Urinary bladder (tissue), 4 donors: ENCODE measurements around the gene SAMD8. TPM values are rescaled to one million over a fixed set of nuclear protein-coding genes. Genes with fewer than 3 reads are reported as not detected.
"Not testable (repeated sequence)": the region's sequence is repeated elsewhere in the genome, so short reads cannot be mapped to it uniquely, and the experiment has no call there.

ENCODE experiments used
- DNase-seq: peaks from one replicate; pipeline ENCODE4 v3.0.0-alpha.2; 2015; ENCODE audit errors: extremely low spot score
- H3K27ac ChIP-seq: one replicate; pipeline ENCODE4 v1.5.1; 2013; ENCODE audit warnings: low read depth, mild to moderate bottlenecking, moderate library complexity
- H3K36me3 ChIP-seq: one replicate; pipeline ENCODE4 v1.6.1; 2013; ENCODE audit warnings: mild to moderate bottlenecking, moderate library complexity; ENCODE audit not compliant: insufficient read depth
- H3K4me1 ChIP-seq: one replicate; pipeline ENCODE4 v1.6.1; 2013; ENCODE audit warnings: mild to moderate bottlenecking, moderate library complexity; ENCODE audit not compliant: insufficient read depth
- H3K4me3 ChIP-seq: one replicate; pipeline ENCODE4 v1.5.1; 2013; ENCODE audit warnings: low read depth, low read length
- whole genome bisulfite sequencing: extraction: QIAGEN DNeasy Blood & Tissue Kit; methylation state at CpG from one replicate; pipeline ENCODE4 v1.1.7; 2013; 5-methylcytosine and 5-hydroxymethylcytosine counted together
- polyA plus RNA-seq: library from polyadenylated mRNA; stranded (reverse); fragments of 200-250 nt; gene quantifications from one replicate; pipeline ENCODE4 v1.2.3, GENCODE V29; 2013
- total RNA-seq: library from RNA; depleted of rRNA; stranded (reverse); fragments of >200 nt; gene quantifications from one replicate; pipeline ENCODE4 v1.2.3, GENCODE V29; 2014
- donor health status: healthy with polysubstance abuse.
- donor health status: healthy.

SAMD8 gene
- total and polyA plus RNA-seq, 2 donors, result 12.0 to 42.2 TPM

DNA sequence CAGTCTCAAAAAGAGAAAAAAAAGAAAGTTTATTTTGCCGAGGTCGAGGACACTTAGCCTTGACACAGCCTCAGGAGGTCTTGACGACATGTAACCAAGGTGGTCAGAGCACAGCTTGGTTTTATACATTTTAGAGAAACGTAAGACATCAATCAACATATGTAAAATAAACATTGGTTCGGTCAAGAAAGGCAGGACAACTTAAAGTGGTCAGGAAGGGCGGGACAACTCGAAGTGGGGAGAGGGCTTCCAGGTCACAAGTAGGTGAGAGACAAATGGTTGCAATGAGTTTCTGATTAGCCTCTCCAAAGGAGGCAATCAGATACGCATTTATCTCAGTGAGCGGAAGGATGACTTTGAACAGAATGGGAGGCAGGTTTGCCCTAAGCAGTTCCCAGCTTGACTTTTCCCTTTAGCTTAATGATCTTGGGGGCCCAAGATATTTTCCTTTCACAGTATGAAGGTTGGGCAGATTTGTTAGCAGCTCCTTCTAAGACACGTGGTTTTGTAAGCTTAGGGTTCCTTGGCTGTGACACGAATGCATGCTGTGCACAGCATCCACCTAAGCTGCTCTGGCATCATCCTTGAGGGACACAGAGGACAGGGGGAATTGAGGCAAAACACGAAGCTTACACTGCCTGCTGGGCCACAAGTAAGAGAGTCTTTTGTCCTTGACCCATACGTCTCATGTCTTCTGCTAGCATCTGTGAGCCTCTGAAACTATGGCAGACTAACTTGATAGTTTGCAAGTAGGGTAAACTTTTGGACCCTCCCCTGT is 95.8 kb downstream of the SAMD8 start:
- 69% methylated on average over 13 of the region's 13 CpGs for WGBS
- no peak for DNase-seq
- no peak overlapping the region for H3K4me3 ChIP-seq
- H3K27ac ChIP-seq, result no peak overlapping the region
- no peaks in the 10 kb centered on the region for H3K36me3 ChIP-seq
- H3K4me1 ChIP-seq, result no peaks in the 10 kb centered on the region

DNA sequence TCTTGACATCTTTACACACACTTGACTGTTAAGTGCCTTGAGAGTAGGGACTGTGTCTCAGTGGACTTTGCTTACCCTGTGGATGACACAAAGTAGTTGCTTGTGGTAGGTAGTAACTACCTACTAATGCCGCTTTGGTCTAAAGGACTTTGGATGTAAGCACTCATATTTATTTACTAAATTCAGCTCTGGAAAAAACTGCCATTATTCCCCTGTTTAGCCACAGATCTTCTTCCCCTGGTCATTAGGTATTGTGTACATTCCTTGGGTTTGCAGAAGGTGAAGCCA is 96.3 kb downstream of the SAMD8 start:
- DNase-seq, result no peak
- H3K27ac ChIP-seq, result no peak overlapping the region
- WGBS, result 86% methylated on average over 1 of the region's 1 CpG

DNA sequence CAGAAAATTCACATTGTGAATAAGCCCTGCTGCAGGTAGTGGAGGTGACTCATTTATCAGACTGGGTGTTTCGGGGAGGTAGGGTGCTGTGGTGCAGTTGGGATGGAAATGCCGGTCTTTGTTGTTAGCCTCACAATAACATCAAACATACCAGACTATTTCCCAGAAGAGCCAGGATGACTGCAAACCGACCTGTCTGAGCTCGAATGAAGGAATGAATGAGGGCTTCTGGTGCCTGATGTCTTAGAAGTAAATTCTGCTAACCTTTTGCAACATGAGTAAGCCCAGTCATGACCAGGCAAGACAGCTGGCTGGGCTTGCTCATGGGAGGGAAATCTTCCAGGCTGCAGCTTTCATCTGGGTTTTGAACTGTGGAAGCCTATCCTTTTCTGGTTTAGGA is 96.7 kb downstream of the SAMD8 start:
- 42% methylated on average over 4 of the region's 4 CpGs for WGBS
- DNase-seq, result peak; percentile 47
- Histone ChIP-seq H3K27ac (no peak overlapping the region), H3K4me3 (no peak overlapping the region), H3K36me3 (no peaks in the 10 kb centered on the region), H3K4me1 (no peaks in the 10 kb centered on the region)

More for the DNA sequence above, 96.3 kb downstream of the SAMD8 start:
- Histone ChIP-seq H3K4me1 (no peaks in the 10 kb centered on the region), H3K36me3 (no peaks in the 10 kb centered on the region), H3K4me3 (no peak overlapping the region)

DNA sequence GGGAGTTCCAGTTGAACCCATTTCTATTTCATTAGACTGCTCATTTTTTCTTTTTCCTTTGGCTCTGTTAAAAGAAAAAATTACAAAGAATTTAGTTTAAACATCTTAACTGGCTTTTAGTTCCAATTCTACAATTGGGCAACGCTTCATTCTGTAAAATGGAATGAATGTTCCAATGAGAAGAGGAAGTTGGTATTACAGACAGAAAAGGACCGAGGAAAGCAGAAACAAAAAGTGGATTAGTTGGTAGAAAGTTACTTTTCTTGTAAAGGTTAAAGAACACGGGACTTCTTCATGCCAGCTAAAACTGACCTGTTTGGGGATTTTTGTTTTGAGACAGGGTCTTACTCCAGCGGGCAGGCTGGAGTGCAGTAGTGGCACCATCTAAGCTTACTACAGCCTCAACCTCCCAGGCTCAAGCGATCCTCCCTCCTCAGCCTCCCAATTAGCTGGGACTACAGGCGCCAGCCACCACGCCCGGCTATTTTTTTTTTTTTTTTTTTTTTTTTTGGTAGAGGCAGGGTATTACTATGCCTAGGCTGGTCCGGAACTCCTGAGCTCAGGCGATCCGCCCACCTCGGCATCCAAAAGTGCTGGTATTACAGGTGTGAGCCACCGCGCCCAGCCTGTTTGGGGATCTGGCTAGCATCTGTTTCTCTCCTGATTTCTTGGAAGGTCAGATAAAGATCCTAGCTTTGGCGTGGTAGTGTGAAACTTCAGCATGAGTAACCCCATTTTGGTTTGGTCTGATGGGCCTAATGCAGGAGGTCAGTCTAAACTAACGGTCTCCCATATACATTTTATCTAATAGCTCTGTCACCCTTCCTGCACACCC is 97.8 kb downstream of the SAMD8 start:
- DNase-seq, result no peak
- H3K4me1 ChIP-seq, result no peaks in the 10 kb centered on the region
- H3K4me3 ChIP-seq, result peak overlapping the region; percentile 95
- H3K36me3 ChIP-seq, result peaks cover 3% of the 10 kb centered on the region
- peak overlapping the region; percentile 99 for H3K27ac ChIP-seq
- WGBS, result 82% methylated on average over 16 of the region's 16 CpGs

DNA sequence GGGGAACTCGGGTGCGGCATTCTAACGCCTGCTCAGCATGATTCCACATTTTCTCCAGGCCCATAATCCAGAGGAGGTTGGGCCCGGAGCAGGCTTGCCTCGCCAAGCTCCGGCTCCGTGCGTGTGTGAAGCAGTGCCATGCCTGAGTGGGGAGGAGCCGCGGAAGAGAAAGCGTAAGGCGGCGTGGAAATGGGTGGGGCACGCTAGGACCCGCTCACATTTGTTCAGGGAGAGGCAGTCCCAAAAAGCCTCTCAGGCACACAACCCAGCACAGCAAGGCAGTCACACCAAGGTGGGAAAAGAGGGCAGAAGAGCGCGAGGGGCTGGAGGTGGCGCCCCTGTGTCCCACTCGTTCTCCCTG is 98.4 kb downstream of the SAMD8 start:
- Histone ChIP-seq H3K27ac (peak overlapping the region; percentile 99), H3K36me3 (peaks cover 5% of the 10 kb centered on the region), H3K4me1 (no peaks in the 10 kb centered on the region), H3K4me3 (peak overlapping the region; percentile 95)
- under 1% methylated on average over 19 of the region's 19 CpGs for WGBS
- peak; percentile 62 for DNase-seq

DNA sequence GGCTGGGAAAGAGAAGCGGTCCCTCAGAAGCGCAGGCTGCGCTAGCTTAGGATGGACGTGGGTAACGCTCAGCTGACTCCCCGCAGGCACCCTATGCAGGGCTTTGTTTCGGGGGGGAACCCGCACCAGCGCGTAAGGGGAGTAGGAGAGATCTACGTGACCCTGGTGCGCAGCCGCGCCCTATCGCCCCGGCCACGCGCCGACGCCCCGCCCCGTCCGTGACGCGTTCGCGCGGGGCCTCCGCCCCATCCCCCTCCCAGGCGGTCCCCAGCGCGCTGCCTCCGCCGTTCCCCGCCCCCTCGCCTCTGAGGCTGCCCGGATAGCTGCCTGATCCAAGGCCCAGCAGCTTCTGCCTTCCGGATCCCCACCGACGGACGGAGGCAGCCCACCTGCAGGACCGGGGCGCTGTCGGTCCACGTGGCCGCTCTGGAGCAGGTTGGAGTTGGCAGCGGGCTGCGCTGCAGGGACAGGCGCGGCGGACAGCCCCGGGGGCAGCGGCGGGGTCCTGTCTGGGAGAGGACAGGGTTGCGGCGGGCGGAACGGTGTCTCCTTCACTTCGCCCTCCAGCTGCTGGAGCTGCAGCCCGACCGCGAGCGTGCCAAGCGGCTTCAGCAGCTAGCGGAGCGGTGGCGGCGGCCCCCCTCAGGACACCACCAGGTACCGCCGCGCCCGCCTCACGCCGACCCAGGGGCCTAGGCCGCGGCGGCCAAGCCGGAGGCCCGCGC is 99.0 kb downstream of the SAMD8 start, which contains the start of gene VDAC2:
TSS of gene VDAC2 (plus strand) at position 515 of the 725 bp plus-strand sequence. CDS start 363 bp downstream, outside the sequence.
- DNase-seq, result peak; percentile 73
- peaks cover 7% of the 10 kb centered on the region for H3K36me3 ChIP-seq
- no peaks in the 10 kb centered on the region for H3K4me1 ChIP-seq
- H3K27ac ChIP-seq, result peak within 1 kb of the TSS; percentile 99
- peak within 1 kb of the TSS; percentile 95 for H3K4me3 ChIP-seq
- under 1% methylated on average over 80 of the region's 80 CpGs for WGBS

DNA sequence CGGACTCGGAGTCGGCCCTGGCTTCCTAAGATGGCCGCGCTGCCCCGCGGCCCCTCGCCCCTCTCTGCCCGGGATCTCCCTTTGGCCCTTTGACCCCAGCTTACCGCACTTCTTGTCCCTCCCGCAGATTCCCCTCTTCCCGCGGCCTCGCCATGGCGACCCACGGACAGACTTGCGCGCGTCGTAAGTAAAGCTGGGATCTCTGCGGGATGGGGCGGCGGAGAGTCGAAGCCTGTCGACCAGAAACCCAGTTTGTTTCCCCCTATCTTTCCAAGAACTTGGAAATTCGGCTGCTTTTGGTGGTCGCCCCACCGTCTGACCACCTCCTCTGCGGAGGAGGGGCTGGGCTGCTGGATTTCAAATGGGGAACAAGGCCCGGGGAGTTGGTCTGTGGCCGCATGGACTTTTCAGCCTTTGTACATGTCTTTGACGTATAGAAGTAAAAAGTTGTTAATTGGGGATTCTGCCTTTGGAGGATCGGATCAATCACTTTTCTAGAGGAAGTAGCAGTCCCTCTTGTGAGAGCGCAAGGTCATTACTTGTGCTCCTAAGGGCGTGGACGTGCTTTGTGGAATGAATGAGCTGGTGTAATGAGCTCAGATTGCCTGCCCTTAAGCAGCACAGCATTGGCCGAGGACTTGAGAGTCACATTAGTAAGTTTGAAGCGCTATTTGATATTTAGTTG is 99.7 kb downstream of the SAMD8 start:
- Histone ChIP-seq H3K4me1 (no peaks in the 10 kb centered on the region), H3K27ac (peak overlapping the region; percentile 99), H3K4me3 (peak overlapping the region; percentile 95), H3K36me3 (peaks cover 8% of the 10 kb centered on the region)
- WGBS, result under 1% methylated on average over 38 of the region's 38 CpGs
- no peak for DNase-seq

GRCh38 chr10:75212343-75212742 is 100.9 kb downstream of the SAMD8 start:
- DNase-seq, result no peak
- 81% methylated on average over 6 of the region's 6 CpGs for WGBS
- Histone ChIP-seq H3K4me3 (no peak overlapping the region), H3K36me3 (peaks cover 8% of the 10 kb centered on the region), H3K27ac (no peak overlapping the region), H3K4me1 (no peaks in the 10 kb centered on the region)

GRCh38 chr10:75220274-75220673 is 108.8 kb downstream of the SAMD8 start:
- Histone ChIP-seq H3K4me1 (no peaks in the 10 kb centered on the region), H3K4me3 (no peak overlapping the region), H3K27ac (no peak overlapping the region), H3K36me3 (peaks cover 8% of the 10 kb centered on the region)
- no peak for DNase-seq
- 85% methylated on average over 4 of the region's 4 CpGs for WGBS

DNA sequence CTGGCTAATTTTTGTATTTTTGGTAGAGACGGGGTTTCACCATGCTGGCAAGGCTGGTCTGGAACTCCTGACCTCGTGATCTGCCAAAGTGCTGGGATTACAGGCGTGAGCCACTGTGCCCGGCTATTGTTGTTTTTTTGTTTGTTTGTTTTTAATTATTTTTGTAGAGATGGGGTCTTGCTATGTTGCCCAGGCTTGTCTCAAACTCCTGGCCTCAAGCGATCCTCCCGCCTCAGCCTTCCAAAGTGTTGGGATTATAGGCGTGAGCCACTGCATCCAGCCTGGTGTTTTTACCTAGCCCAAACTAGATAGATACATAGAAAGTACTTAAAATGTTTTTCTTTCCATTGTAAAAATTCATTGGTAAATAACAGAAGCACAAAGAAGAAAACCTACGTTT is 110.0 kb downstream of the SAMD8 start:
- not testable (repeated sequence) for DNase-seq, H3K36me3 ChIP-seq, H3K4me3 ChIP-seq, H3K4me1 ChIP-seq, H3K27ac ChIP-seq
- WGBS, result 95% methylated on average over 8 of the region's 8 CpGs

GRCh38 chr10:75223507-75223906 is 112.1 kb downstream of the SAMD8 start:
- 52% methylated on average over 2 of the region's 2 CpGs for WGBS
- Histone ChIP-seq H3K27ac (no peak overlapping the region), H3K36me3 (peaks cover 5% of the 10 kb centered on the region), H3K4me3 (no peak overlapping the region), H3K4me1 (no peaks in the 10 kb centered on the region)
- no peak for DNase-seq

DNA sequence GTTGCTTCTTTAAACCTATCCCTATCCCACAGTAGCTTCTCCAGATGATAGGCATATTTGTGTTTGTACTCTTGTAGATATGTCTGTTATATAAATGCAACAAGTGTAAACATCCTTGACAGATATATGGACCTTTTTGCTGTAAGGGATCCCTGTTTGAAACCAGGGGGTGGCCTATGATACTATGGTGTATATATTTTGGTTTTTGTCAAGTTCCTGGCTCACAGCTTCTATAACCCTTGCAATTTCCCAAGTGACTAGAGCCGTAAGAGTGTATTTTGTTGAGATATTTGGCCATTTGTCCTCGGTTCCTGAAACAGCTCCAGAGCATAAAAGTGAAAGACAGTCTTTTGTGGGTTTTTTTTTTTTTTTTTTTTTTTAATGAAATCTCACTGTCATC is 114.6 kb downstream of the SAMD8 start:
- no peaks in the 10 kb centered on the region for H3K4me1 ChIP-seq
- 19% methylated on average over 2 of the region's 2 CpGs for WGBS
- no peak overlapping the region for H3K4me3 ChIP-seq
- DNase-seq, result no peak
- peaks cover 8% of the 10 kb centered on the region for H3K36me3 ChIP-seq
- H3K27ac ChIP-seq, result peak overlapping the region; percentile 73

DNA sequence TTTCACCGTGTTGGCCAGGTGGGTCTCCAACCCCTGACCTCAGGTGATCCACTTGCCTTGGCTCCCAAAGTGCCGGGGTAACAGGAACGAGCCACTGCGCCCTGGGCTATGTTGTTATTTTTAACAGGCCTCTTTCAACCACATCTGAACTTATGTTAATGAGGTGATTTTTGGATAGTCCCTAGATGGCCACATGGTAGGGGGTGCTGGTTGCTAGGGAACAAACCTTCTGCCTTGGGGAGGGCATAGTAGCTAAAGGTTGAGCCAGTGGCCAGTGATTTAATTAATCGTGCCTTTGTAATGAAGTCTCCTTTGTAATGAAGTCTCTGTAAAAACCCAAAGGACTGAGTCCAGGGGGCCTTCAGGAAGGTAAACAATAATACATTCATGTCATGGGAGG is 115.2 kb downstream of the SAMD8 start:
- H3K36me3 ChIP-seq, result peaks cover 8% of the 10 kb centered on the region
- H3K27ac ChIP-seq, result peak overlapping the region; percentile 3
- H3K4me1 ChIP-seq, result no peaks in the 10 kb centered on the region
- 81% methylated on average over 5 of the region's 5 CpGs for WGBS
- no peak for DNase-seq
- no peak overlapping the region for H3K4me3 ChIP-seq
